IPS-NIHi11 (cell line): Measurements from ENCODE around the gene NR2F2.
"Not testable (repeated sequence)": the region's sequence is repeated elsewhere in the genome, so short reads cannot be mapped to it uniquely, and the experiment has no call there.

ENCODE experiments used
- DNase-seq: peaks from one replicate; pipeline ENCODE4 v3.0.0; 2012; ENCODE audit warnings: mixed read lengths, low spot score

Gene NR2F2

GRCh38 chr15:96367311-96368200 lies 37.1 kb downstream of the NR2F2 start:
- no peak for DNase-seq

DNA sequence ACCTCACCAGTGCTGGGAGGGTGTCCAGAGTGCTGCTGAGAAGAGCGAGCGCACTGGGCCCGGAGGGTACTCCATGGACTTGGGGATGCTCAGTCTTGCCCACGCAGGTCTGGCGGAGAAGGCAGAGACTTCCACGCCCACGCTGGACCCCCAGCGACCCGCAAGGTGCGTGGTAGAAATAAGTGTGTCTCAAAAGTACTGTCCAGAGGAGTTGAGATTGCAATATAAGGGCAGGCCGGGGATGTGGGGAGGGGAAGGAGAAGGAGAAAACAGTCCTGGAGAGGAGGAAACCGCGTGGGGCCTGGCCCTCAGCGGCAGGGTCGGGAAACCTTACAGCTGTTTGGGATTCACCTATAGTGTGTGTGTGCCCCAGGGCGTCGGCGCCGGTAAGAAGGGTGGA lies 38.9 kb downstream of the NR2F2 start:
- DNase-seq = no peak

GRCh38 chr15:96369825-96370621 lies 39.5 kb downstream of the NR2F2 start:
- DNase-seq = no peak

DNA sequence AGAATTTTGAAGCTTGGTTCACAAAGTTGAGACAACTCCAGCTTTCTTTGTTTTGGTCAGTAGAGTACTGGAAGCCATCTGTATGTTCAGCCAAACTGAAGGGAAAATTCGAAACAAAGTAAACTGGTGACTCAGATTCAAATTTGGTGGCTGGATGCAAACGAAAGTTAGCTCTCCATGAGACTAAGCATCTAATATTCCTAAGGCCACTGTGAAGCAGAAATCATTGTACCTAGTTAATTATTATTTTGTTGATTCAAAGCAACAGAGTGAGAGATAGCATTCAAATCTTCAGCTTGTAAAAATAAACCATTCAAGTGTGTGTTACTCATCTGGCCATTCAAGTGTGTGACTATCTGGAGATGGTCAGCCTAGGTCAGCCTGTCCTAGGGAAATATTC lies 42.1 kb downstream of the NR2F2 start:
- DNase-seq = no peak

DNA sequence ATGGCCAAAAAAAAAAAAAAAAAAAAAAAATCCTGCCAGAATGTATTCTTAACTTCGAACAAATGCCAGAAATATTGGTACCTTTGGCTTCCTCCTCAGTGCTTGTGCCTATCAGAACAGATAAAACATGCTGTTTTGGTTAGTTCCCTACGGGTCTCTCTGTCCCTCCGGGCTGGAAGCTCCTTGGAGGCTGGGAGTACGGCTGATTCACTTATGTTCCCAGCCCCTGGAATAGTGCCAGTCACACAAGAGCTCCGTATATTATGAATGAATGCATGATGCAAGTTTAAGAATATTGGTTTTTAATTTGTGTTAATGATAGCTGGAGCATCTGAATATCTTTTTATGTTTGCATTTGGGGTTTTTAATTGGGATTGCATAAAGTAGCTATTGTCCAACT lies 44.0 kb downstream of the NR2F2 start:
- no peak for DNase-seq

- DNase-seq = not testable (repeated sequence)
Observed at GRCh38 chr15:96379592-96379991, 49.1 kb downstream of the NR2F2 start.

GRCh38 chr15:96381463-96381862 lies 51.0 kb downstream of the NR2F2 start:
- no peak for DNase-seq

DNA sequence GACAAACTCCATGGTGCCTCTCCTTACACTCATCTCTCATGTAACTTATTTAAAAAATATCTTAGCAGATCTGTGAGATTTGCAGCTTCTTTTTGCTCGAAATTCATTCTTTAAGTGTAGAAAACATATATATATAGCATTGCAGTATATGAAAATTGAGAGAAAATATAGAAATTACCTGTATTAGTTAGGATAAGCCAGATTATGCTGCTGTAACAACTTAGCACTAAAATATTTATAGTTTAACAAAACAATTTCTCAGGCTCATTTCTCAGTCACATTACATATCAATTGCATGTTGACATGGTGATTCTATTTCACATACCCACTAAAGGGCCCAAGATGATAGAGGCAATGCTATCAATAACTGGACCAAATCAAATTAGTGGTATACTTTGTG lies 54.7 kb downstream of the NR2F2 start:
- DNase-seq = no peak

GRCh38 chr15:96388673-96389072 lies 58.2 kb downstream of the NR2F2 start:
- DNase-seq = no peak
